ENCODE data around the gene TECTA.

TECTA gene

GRCh38 chr11:121194731-121195596 lies 93.9 kb downstream of the TECTA start:
- DNase-seq, result peak; percentile 31

- DNase-seq, result no peak
Measured at GRCh38 chr11:121198491-121198890, 97.4 kb downstream of the TECTA start.

GRCh38 chr11:121199516-121199915 lies 98.5 kb downstream of the TECTA start:
- DNase-seq, result no peak

GRCh38 chr11:121206810-121207209 lies 105.8 kb downstream of the TECTA start:
- no peak for DNase-seq

GRCh38 chr11:121207485-121208115 lies 106.6 kb downstream of the TECTA start:
- no peak for DNase-seq

- no peak for DNase-seq
Measured at GRCh38 chr11:121210445-121211080, 109.5 kb downstream of the TECTA start.

GRCh38 chr11:121211626-121212025 lies 110.6 kb downstream of the TECTA start:
- DNase-seq, result no peak

GRCh38 chr11:121212536-121213361 lies 111.7 kb downstream of the TECTA start:
- no peak for DNase-seq

- DNase-seq, result no peak
Measured at GRCh38 chr11:121213362-121213893, 112.4 kb downstream of the TECTA start.

GRCh38 chr11:121214861-121215260 lies 113.8 kb downstream of the TECTA start:
- DNase-seq, result no peak

- no peak for DNase-seq
Measured at GRCh38 chr11:121221496-121222200, 120.6 kb downstream of the TECTA start.

GRCh38 chr11:121223161-121223560 lies 122.1 kb downstream of the TECTA start:
- no peak for DNase-seq

- DNase-seq, result no peak
Measured at GRCh38 chr11:121225382-121225781, 124.3 kb downstream of the TECTA start.

GRCh38 chr11:121226415-121227263 lies 125.6 kb downstream of the TECTA start:
- no peak for DNase-seq

GRCh38 chr11:121228851-121229250 lies 127.8 kb downstream of the TECTA start:
- no peak for DNase-seq

GRCh38 chr11:121229495-121230215 lies 128.6 kb downstream of the TECTA start:
- no peak for DNase-seq

- DNase-seq, result no peak
Measured at GRCh38 chr11:121231576-121232278, 130.7 kb downstream of the TECTA start.

GRCh38 chr11:121235057-121235456 lies 134.0 kb downstream of the TECTA start:
- no peak for DNase-seq

- DNase-seq, result no peak
Measured at GRCh38 chr11:121236115-121237001, 135.3 kb downstream of the TECTA start.
